Inflammatory macrophage treated with lipopolysaccharide for 1 hour (primary cell): ENCODE data around the gene UBE2D1.
"Not testable (repeated sequence)": the region's sequence is repeated elsewhere in the genome, so short reads cannot be mapped to it uniquely, and the experiment has no call there.

Experiments used
- DNase-seq, 2 donors: peaks; one replicate each; pipeline ENCODE4 v3.0.0-alpha.2; 2020 to 2022

The UBE2D1 gene

DNA sequence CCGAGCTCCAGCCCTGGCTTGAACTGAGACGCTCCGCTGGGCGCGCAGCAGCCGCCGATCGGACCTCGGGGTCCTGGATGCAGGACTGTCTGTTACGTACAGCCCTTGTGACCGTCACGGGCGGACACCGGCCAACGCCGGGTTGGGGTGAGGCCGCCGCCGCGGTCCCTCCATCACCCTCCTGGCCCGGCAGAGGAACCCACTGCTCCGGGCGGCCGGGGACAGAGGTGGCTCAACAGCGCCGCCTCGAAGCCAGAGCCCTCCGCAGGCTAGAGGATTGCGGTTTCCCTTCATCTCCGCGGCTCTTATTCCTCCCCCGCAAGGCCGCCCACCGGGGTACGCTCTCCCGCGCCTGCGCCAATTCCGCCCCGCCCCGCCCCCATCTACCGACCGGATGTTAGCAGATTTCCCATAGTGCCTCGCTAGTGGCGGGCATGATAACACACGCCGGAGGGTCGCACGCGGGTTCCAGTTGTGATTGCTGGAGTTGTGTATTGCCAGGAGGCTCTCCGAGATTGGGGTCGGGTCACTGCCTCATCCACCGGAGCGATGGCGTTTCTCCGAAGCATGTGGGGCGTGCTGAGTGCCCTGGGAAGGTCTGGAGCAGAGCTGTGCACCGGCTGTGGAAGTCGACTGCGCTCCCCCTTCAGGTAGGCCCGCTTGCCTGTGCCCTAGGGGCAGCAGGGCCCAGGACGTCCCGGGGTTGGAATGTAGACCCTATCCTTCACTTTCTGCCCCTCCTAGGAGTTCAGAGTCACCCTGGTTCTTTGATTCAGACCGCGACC lies 50.4 kb downstream of the UBE2D1 start, which contains the start of gene TFAM:
Gene TFAM, plus strand, starts transcription at position 412 of the 785 bp plus-strand sequence. Its CDS starts 138 bp downstream, at position 550.
- peak; percentile 91 to 95 for DNase-seq

DNA sequence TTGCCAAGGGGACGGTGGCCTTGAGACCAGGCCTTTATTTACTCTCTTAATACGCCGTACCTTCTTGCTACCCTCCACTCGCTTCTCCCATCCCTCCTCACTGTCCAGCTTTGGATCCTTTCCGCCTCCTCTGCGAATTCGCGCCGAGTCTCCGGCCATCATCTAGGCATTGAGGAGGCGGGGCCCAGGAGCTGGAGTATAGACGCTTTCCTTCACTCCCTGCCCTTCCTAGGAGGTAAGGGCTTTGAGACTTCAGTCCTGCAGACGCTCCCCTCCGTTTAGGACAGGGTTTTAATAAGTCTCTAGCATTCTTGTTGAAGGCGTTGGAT lies 50.9 kb downstream of the UBE2D1 start:
- DNase-seq = peak in 1 of 2 donors; percentile 12

GRCh38 chr10:58389024-58389423 lies 54.2 kb downstream of the UBE2D1 start:
- no peak for DNase-seq

- no peak for DNase-seq
These were observed 58.5 kb downstream of the UBE2D1 start for GRCh38 chr10:58393317-58393716.

DNA sequence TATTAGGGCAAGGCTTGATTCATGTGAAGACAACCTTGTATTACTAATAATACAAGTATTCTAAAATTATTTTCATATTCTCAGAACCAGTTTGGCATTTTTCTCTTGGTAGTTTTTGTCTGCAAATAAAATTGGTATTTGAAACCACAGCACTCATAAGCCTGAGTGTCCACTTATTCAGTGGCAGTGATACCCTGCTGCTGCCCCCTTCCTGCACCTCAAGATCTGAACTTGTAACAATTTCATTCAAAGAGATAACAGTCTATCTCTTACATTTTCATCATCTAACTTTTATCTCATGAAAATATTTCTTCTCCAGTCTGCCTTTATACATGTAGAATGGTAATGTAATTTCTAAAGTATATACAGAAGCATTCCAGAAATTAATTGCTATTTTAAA lies 59.7 kb downstream of the UBE2D1 start:
- DNase-seq = no peak

DNA sequence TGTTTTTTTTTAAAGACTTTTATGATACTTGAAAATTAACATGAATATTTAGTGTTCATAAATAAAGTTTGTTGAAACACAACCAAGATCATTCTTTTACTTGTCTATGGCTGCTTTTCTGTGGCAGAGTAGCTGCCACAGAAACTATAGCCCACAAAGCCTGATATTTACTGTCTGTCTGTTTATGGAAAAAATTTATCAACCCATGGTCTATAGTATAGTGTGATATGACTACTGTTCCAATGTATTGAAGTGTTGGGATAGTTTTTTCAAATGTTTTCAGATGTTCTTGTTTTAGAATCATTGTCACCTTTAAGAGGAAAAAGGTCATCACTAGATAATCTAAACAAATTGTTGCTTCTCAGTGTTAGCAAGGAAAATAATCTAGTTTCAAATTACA lies 61.3 kb downstream of the UBE2D1 start:
- DNase-seq = no peak

- DNase-seq = no peak
These were observed 63.0 kb downstream of the UBE2D1 start for GRCh38 chr10:58397830-58398229.

- DNase-seq = peak; percentile 56 to 61
These were observed 64.6 kb downstream of the UBE2D1 start for GRCh38 chr10:58399410-58399809.

- DNase-seq = no peak
These were observed 65.8 kb downstream of the UBE2D1 start for GRCh38 chr10:58400609-58401008.

DNA sequence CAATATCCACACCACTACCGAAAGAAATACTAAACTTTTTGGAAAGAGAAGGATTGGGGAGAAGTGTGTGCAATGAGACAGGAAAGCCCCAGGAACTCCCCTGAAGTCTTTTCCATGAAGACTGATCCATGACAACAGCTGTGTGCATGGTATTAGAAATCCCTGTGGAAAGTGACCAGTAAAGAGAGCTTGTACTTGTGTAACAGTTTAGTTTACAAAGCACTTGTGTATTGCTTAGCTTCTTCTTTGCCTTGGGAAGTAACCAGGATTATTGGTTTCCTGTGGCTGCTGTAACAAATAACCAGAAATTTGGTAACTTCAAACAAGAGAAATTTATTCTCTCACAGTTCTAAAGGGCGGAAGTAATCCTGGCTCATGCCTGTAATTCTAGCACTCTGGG lies 69.2 kb downstream of the UBE2D1 start:
- no peak for DNase-seq

DNA sequence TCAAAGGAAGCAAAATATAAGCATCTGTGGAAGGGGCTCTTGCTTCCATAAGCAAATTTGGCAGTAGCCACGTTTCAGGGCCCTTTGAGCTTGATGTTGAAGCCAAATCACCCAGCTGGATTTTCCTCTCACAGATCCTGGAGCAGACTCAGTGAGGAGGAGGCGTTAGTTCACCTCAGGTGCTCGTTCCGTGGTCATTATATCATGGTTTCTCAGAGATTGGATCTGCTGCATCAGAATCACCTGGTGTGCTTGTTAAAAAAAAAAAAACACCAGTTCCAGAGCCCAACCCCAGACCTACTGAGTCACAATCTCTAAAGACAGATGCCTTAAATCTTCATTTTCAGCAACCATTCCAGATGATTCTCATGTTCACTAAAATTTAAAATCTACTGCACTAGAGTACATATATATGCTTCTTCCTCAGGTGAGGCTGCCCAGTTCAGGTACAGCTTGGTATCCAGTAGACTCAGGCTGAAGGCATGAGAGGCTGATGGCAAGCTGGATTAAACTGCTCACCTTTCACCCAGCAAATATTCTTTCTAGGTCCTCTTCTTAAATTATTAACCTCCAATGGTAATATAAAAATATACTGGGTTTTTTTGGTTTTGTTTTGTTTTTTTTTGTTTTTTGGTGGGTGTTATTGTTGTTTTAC lies 75.3 kb downstream of the UBE2D1 start:
- no peak for DNase-seq

- no peak for DNase-seq
These were observed 77.7 kb downstream of the UBE2D1 start for GRCh38 chr10:58412502-58412961.

- DNase-seq = no peak
These were observed 79.7 kb downstream of the UBE2D1 start for GRCh38 chr10:58414270-58415041.

GRCh38 chr10:58415757-58416156 lies 81.0 kb downstream of the UBE2D1 start:
- DNase-seq = no peak

DNA sequence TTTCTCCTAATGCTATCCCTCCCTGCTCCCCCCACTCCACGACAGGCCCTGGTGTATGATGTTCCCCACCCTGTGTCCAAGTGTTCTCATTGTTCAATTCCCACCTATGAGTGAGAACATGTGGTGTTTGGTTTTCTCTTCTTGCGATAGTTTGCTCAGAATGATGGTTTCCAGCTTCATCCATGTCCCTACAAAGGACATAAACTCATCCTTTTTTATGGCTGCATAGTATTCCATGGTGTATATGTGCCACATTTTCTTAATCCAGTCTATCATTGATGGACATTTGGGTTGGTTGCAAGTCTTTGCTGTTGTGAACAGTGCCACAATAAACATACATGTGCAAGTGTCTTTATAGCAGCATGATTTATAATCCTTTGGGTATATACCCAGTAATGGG lies 83.1 kb downstream of the UBE2D1 start:
- not testable (repeated sequence) for DNase-seq
